ENCODE measurements around the gene ATP13A4.
A peak's percentile ranks its signal among the peaks of the same experiment; 100 is the strongest.

ATP13A4 gene, protein sequence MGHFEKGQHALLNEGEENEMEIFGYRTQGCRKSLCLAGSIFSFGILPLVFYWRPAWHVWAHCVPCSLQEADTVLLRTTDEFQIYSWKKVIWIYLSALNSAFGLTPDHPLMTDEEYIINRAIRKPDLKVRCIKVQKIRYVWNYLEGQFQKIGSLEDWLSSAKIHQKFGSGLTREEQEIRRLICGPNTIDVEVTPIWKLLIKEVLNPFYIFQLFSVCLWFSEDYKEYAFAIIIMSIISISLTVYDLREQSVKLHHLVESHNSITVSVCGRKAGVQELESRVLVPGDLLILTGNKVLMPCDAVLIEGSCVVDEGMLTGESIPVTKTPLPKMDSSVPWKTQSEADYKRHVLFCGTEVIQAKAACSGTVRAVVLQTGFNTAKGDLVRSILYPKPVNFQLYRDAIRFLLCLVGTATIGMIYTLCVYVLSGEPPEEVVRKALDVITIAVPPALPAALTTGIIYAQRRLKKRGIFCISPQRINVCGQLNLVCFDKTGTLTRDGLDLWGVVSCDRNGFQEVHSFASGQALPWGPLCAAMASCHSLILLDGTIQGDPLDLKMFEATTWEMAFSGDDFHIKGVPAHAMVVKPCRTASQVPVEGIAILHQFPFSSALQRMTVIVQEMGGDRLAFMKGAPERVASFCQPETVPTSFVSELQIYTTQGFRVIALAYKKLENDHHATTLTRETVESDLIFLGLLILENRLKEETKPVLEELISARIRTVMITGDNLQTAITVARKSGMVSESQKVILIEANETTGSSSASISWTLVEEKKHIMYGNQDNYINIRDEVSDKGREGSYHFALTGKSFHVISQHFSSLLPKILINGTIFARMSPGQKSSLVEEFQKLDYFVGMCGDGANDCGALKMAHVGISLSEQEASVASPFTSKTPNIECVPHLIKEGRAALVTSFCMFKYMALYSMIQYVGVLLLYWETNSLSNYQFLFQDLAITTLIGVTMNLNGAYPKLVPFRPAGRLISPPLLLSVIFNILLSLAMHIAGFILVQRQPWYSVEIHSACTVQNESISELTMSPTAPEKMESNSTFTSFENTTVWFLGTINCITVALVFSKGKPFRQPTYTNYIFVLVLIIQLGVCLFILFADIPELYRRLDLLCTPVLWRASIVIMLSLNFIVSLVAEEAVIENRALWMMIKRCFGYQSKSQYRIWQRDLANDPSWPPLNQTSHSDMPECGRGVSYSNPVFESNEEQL

DNA sequence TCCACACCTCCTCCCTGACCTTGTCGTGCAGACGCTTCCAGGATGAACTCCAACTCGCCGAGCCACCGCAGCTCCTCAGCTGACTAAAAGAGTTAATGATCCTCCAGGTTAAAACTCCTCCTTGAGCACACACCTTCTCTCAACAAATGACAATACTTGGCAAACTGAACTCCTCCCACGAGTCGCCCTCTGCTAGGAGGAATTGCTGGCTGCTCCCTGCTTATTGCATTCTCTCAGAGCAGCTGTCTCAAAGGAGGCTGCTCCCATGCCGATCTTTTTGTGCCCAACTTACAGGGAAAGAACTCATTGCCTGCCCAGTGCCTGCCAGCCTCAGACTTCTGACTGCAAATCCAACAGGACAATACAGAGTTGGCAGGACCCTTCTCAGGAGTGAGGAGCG lies at the start of gene ATP13A4:
TSS of gene ATP13A4 (minus strand) at position 85 of the 400 bp plus-strand sequence. CDS start 96 bp downstream, outside the sequence.
- no peak for DNase-seq

DNA sequence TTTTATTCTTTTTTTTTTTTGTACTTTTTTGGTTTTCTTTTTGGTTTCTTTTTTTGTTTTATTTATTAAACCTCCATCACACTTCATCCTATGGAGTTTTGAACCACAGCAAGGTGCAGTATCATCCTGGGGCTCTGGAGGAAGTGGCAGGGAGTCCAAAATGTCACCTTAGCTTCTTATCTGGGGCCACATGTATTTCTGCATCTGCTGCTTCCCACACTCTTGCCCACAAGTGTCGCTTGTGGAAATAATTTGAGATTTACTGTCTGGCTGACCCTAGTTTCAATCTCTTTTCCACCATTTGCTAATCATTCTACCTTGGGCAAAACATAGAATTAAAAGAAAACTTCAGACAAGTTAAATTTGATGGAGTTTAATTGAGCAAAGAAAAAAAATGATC lies 44.7 kb upstream of the ATP13A4 start:
- DNase-seq = no peak

GRCh38 chr3:193598202-193598601 lies 43.5 kb upstream of the ATP13A4 start:
- DNase-seq = no peak

GRCh38 chr3:193595939-193596487 lies 41.3 kb upstream of the ATP13A4 start:
- no peak for DNase-seq

DNA sequence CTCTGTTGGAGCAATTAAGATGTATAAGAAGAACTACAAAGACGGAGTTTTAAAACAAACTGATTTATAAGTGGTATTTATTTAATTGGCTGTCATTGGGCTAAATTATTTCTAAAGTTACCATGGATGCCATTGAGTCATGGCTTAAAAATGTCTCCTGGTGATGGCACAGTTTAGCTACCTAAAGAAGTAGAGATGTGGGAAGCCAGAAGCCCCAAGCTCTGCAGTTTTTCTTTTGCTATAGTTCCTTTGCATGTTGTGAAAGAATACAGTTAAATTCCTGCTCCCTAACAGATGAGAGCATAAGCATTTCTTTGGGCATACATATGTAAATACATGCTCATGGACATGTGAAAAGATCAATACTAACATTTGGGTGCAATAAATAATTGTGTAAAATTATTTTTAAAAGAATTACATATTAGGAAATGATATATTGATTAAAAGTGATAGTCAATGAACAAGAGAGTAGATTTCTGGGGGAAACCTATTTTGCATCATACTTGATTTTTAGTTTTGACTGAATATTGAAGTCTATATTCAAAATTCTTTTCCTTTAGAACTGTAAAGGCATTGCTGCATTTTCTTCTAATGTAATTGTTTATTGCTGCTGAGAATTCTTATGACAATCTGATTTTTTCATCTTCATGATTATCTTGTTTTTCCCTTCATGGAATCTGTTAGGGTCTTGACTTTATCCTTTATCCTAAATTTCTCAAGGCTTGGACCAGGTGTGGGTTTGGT lies 40.4 kb upstream of the ATP13A4 start:
- no peak for DNase-seq

DNA sequence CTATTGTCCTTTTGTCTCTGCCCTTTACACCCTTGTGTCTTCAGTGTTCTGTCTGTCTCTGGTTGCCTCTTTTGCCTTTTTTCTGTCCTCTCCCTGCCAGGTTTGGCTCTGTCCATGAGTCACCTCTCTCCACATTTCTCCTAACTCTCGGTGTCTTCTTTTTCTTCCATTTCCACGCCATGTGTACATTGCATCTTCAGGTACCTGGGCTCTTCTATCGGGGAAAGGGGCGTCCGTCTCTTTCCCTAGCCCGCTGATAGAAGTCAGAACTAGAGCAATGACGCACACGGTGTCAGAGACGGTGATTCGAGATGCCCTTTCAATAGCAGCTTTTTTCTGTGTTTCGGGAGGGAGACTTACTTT lies 39.0 kb upstream of the ATP13A4 start:
- DNase-seq = peak; percentile 24

- DNase-seq = peak; percentile 99
Measured at GRCh38 chr3:193592841-193593667, 38.4 kb upstream of the ATP13A4 start, which contains the start of gene OPA1. OPA1 (plus strand) TSS chr3:193593208; CDS start chr3:193593378, 170 bp downstream.

- DNase-seq = no peak
Measured at GRCh38 chr3:193590088-193590856, 35.6 kb upstream of the ATP13A4 start.

GRCh38 chr3:193589616-193590015 lies 34.9 kb upstream of the ATP13A4 start:
- no peak for DNase-seq

GRCh38 chr3:193589129-193589528 lies 34.4 kb upstream of the ATP13A4 start:
- no peak for DNase-seq

GRCh38 chr3:193586526-193586925 lies 31.8 kb upstream of the ATP13A4 start:
- no peak for DNase-seq

DNA sequence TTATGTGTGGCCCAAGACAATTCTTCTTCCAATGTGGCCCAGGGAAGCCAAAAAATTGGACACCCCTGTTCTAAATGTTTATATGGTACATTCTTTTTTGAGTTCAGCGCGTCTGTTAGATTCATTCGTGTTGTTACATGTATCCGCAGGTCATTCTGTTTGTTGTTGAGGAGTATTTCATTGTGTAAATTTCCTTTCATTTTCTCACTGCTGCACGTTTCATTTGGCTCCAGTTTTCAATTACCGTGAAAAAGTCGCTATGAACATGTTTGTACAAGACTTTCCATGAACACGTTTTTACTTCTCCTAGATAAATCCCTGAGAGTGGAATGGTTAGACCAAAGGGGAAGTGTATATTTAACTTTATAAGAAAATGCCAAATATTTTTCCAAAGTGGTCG lies 30.8 kb upstream of the ATP13A4 start:
- no peak for DNase-seq

- DNase-seq = no peak
Measured at GRCh38 chr3:193574488-193575070, 19.9 kb upstream of the ATP13A4 start.

- no peak for DNase-seq
Measured at GRCh38 chr3:193573403-193574191, 18.9 kb upstream of the ATP13A4 start.

GRCh38 chr3:193572426-193572908 lies 17.8 kb upstream of the ATP13A4 start:
- peak; percentile 79 for DNase-seq

DNA sequence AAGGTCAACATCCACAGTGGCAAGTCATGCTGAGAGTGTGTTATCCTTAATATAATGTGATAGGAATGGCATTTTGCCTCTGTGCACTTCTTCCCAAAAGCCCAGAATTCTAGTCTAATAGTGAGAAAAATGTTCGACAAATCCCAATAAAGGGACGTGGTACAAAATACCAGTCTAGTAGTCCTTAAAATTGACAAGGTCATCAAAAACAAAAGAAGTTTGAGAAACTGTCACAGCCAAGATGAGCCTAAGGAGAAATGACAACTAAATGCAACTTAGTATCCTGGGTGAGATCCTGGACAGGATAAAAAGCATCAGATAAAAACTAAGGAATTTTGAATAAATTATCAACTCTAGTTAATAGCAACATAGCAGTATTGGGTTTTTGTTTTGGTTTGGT lies 14.4 kb upstream of the ATP13A4 start:
- no peak for DNase-seq

DNA sequence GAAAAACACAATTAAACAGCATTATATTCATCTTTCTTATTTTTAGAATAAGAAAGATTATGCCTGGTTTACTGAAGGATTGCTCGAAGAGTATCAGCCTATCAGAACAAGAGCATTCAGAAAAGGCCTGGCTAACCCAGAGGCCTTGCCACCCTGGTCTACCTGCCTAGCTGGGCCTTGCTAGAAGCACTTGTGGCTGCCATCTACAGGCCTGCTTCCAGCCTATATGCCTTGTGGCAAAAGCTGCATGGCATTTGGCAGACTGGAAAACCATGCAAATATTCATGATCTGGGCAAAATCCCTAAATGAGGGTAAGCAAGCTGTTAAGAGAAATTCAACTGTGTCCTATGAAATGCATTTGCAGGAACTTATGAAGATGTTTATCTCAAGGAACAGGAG lies 9.3 kb upstream of the ATP13A4 start:
- DNase-seq = no peak

- DNase-seq = no peak
Measured at GRCh38 chr3:193563426-193563825, 8.7 kb upstream of the ATP13A4 start.

- DNase-seq = no peak
Measured at GRCh38 chr3:193560870-193561269, 6.2 kb upstream of the ATP13A4 start.

Measured in right hindlimb (tissue), 1 donor.